HG02759 (cell line): ENCODE measurements around the gene GSTA2.
"Not testable (repeated sequence)": the region's sequence is repeated elsewhere in the genome, so short reads cannot be mapped to it uniquely, and the experiment has no call there.

Source experiments
- ATAC-seq: cut with Tn5 transposase; IDR thresholded peaks from one replicate; pipeline ENCODE4 v1.9.1; 2021; ENCODE audit warnings: mild to moderate bottlenecking, moderate library complexity; ENCODE audit not compliant: unreplicated experiment

Gene GSTA2

DNA sequence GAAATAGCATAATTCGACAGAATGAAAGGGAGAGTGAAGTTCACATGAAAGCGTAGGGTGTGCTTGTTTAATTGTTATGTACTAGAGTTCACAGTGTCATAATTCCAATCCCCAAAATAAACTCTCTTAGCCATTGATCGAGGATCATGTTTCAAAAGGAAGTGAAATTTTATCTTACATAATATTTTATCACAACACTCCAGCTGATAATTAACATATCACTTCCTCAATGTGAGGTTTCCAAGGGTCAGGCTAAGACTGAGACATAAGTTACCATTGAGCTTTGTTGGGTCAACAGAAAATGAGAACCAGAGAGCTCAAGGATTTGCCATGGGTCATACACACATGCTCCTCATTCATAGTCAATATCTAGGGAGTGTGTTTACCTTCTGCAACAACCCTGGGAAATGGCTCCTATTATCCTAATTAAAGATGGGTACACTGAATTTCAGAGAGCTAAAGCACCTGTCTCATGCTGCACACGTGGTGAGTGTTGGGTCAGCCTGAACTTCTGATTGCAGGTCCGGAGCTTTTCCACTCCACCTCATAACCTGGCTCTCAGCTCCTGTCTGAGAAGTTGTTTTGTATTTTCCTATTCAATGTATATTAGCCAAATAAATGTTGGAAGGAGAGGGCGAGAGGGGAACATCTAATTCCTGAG lies 3.0 kb downstream of the GSTA2 start:
- ATAC-seq = no peak

DNA sequence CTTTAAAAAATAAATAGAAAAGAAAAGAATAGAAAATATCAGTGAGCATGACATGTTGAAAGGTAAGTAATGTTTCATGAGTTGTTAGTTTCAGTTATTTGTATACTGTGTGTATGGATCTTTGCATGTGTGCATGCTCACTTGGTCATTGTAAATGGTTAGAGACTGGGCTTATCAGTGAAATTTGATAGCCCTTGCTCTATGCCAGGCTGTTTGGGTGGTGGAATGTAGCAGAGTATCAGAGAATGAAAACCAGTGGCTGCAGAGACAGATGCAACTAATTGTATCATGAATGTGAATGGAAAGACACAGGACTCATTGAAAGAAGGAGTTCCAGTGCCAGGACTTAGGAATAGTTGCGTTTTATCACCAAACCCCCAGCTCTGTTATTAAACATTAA lies 4.2 kb downstream of the GSTA2 start:
- ATAC-seq = no peak

DNA sequence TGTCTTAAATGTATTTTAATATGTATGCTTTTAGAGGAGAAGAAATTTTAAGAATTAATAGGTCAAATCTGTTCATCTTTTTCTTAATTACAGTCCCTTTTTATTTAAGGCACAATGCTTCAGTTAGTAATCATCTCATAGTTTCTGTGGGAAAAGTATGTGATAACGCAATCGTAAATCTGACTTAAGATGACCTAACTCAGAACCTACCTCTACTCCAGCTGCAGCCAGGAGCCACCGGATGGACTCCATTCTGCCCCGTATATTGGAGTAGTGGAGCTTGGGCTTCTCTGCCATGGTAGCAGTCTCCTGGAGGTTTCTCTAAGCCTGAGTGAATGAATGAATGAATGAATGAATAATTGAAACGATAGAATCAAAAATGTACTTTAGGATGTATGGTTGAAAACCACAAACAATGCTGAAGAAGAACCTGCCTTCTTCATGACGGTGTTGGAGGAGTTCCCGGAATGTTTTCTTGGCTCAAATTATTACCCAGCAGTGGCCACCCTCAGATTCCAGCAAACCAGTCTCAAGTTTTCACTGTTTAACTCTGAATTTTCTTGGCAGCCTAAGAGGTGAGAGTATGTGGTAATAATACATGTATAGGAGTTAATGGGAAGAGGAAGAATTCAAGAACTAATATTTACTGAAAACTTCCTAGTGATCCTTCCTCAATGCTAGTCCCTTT lies 5.5 kb downstream of the GSTA2 start:
- not testable (repeated sequence) for ATAC-seq

DNA sequence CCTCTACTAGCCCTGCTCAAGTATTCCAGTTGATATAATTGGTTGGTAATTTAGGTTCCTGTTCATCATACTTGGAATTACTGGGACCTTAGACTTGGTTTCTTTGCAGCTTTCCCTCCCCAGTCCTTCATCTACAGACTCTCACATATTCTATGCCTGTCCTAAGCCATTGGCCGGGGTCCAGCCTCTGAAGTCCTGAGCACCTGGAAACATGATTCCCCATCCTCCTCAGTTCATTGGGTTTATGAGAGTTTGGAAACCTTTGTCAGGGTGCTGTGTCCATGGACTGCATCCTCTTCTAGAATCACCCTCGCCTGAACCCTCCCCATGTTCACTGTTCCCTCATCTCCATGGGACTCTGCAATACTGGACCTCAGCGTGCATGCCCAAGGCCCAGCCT lies 8.8 kb downstream of the GSTA2 start:
- no peak for ATAC-seq

DNA sequence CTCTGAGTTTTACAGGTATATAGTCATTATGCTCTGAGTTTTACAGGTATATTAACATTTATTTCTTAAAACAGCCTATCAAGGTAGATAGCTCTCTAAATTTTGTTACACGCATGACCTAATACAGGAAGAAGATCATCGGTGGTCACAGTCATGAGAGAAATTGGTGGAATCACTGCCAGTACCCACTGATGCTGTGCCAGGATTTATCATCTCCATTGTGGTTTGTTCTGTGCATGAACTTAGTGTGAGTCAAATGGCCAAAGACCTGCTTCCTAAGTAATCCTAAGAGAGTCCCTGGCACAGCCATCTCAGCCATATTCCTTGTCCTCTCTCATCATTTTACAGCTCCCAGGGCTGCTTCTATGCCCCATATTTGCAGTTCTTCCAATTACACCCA lies 10.1 kb downstream of the GSTA2 start:
- not testable (repeated sequence) for ATAC-seq

DNA sequence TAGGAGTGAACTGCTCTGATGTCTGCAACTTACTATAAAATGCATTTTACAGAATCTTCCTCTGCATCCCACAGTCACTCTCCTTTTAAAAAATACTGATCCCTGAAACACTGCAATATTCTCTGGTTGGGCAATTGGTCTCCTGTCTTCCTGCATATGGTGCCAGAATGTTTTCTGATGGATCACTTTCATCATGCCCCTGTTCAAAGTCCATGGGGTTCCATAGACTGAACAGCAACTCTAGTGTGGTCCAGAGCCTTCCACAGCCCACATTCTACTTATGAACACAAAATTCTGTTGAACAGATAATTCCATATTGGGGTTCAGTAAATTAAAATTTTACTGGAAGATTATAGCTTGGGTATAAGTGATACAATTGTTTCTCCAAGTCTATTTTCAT lies 11.0 kb downstream of the GSTA2 start:
- ATAC-seq = no peak

DNA sequence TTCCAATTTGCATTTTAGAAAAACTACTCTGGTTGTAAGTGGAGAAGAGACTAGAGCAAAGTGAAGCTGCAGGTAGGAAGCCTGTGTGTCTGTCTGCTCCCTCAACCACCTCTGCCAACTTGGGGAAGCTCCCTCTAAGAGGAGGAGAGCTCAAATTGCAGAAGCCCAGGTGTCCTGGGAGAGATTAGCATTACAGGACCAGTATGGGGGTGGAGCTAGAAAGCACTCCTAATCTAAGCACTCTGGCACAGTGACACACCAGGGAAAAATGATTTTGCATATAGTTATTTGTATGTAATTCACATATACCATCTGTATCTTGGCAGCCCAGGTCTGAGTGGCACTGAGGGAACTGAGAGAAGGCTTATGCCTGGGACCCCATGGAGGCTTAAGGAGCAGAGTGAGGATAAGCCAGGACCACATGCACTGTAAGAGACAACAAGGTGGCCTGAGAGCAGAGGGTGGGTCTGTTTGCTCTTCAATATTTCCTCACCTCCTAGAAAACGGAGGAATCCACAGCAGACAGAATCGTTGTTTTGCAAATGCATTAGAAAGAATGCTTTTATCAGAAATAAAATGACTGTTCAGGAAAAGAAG lies 13.6 kb downstream of the GSTA2 start:
- ATAC-seq = no peak

DNA sequence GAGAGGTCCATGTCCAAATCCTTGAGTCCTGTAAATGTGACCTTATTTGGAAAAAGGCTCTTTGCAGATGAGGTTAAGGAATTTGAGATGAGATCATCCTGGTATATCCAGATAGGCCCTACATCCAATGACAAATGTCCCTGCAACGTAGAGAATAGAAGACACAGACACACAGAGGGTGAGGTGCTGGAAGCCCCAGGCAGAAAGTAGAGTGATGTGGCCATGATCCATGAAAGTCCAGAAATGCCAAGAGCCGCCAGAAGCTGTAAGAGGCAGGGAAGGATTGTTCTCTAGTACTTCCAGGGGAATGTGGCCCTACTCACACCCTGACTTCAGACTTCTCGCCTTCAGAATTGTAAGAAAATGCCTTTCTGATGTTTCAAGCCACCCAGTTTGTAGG lies 16.0 kb downstream of the GSTA2 start:
- not testable (repeated sequence) for ATAC-seq

DNA sequence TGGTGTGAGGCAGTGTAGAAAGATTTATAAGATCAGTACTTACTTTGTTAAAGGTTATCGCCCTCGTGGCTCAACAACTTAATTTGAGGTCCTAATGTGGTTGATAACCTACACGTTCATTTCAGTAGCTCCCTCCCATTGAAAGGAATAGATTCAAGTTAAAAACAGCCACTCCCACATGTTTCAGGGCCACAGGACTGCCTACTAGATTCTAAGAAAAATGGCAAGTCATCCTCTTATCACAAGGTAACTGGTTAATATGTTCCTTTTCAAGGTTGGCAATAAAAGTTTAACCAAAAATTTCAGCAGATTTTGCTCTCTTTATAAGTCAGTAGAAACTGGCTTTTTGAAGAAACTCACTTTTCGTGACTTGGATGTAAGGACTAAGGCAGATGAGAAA lies 17.1 kb downstream of the GSTA2 start:
- no peak for ATAC-seq

DNA sequence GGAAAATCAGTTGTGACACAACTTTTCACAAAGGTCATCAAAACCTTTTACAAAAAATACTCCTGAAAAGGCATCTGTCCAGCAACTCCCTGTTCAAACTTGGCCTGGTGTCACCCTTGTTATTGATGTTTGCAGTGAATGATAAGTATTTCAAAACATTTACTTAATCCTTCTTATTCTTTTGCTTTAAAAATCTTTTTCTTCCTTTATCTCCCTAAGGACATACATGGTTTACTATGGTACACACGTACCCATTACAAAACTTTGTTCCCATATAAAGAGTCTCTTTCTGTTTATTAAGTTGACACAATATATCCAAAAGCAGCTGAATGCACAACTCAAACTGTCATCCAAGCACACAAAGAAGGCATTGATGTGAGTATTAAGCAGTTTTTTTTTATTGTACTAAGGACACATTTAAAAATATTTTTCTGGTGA lies 17.5 kb downstream of the GSTA2 start:
- ATAC-seq = no peak

DNA sequence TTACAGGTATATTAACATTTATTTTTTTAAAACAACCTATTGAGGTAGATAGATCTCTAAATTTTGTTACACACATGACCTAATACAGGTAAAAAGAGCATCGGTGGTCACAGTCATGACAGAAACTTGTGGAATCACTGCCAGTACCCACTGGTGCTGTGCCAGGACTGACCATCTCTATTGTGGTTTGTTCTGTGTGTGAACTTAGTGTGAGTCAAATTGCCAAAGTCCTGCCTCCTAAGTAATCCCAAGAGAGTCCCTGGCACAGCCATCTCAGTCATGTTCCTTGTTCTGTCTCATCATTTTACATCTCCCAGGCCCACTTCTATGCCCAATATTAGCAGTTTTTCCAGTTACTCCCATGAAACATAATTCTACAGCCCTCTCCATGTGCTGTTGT lies 21.4 kb downstream of the GSTA2 start:
- no peak for ATAC-seq

DNA sequence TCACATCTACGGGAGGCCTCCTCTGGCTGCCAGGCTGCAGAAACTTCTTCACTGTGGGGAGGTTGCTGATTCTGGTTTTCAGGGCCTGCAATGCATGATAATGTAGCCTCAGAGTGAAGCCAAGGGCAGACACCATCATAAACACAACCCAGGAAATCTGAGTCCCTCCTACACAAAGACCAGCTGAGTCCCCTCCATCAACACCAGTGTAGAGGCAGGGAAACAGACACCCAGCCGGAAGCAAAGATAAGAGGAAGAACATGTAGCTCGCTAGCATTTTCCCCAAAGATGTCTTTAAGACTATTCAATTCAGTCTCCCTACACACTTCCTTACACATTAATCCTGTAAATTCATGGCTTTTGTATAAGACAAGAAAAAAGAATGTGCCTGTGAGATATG lies 23.6 kb downstream of the GSTA2 start:
- ATAC-seq = no peak

DNA sequence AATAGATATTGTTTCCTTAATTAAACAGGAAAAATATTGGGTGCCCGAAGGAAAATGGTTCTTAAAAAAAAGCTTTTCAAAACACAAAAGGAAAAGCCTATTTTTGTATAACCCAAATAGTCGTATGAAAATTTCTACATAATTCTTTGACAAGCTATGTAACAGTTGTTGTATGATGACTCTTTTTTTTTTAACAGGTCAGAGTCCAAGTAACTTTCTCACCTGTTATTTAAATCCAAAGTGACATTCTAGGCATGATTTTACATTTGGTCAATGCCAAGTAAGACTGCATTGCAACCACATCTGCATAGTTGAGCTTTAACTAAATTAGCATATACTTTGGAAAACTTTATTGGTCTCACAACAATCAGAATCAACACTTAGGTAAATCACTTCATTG lies 24.1 kb downstream of the GSTA2 start:
- ATAC-seq = no peak

DNA sequence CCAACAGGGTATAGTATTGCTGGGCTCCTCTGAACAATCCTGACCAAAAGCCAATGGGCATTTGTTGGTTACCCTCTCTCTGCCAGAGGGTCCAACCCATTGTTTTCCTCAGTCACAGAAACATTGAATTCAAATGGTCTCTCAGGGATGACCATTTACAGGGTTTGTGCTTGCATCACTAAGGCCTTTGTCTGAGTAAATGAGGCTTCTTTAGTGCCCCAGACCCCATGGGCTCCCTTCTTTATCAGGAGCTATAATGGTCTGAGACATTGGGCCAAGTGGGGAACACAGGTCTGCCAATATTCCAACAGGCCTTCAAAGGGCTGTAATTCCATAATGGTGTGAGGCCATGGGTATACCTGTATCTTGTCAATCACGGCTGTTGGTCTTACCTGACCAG lies 27.1 kb downstream of the GSTA2 start:
- ATAC-seq = no peak

DNA sequence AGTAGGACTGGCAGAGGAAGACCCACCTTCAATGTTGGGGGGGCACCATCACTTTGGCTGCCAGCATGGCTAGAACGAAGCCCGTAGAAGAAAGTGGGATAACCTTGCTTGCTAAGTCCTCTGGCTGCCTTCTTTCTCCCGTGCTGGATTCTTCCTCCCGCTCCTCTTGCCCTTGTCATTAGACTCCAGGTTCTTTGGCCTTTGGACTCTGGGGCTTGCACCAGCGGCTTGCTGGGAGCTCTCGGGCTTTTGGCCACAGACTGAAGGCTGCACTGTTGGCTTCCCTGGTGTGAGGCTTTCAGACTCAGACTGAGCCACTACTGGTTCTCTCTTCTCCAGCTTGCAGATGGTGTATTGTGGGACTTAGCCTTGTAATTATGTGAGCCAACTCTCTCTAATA lies 28.2 kb downstream of the GSTA2 start:
- ATAC-seq = no peak

DNA sequence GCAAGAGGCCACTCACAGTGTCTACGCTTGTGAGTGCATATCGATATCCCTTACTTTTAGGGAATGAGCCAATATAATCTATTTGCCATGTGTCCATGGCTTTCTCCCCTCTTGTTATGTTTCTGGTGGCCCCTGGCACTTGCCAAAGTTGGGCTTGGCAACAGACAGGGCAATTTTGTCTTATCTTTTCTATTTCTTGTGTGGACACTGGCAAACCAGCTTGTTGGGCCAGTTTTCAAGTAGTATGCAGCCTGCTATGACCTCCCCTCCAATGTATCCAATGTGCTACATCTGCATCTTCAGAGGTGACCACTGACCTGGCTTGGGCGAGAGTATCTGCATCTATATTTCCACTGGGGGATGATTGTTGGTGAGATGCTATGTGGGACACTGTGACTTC lies 29.2 kb downstream of the GSTA2 start:
- no peak for ATAC-seq

DNA sequence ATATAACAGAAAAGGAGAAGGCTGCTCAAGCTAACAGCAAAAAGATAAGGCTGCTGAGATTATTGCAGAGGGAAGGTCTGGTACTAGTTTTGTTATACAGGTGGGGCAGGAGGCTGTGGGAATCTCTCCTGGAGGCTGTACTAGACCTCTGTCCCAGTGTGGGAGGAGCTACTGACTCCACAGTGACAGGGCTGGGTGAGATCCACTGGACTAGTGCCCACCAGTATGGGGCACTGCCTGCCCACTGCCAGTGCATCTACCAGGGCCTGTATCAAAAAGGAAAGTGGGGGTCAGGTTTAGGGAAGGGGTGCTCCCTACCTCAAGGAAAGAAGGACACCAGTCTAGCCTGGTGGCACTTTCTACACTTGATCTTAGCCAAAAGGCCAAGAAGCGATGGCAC lies 30.1 kb downstream of the GSTA2 start:
- ATAC-seq = no peak

DNA sequence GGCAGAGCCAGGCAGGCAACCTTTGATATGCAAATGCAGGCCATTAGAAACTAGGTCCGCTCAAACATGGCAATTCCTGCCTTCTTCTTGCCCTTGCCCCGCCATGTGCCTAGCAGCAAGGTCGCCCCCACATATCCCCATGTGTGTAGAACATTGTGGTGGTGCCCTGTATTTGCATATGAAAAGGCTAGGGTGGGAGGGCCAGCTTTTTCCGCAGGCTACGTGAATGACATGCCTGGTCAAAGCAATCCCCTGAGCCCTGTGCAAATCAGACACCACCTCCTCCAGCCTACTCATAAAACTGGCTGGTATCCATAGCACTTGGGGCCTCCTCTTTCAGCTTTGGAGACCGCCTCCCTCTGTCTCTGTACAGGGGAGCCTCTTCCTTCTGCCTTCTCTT lies 31.6 kb downstream of the GSTA2 start:
- ATAC-seq = no peak

DNA sequence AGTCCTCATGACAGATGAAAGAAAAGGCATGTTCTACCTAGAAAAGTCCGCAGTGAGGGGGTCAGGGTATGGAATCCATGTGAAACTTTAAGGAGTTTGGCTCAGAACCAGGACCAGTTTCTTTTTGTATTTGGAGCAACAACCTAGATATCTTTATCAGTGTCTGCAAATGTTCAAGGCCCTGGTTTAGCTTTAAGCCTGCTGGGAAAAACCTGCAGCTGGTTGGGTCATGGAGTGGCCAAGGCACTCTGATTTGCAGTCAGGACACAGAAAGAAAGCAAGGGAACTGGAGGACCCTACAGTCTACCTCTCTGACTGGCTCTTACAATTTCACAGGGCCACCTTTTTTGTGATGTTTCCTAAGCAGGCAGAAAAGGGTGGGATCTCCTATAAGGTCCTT lies 33.7 kb downstream of the GSTA2 start:
- ATAC-seq = no peak

DNA sequence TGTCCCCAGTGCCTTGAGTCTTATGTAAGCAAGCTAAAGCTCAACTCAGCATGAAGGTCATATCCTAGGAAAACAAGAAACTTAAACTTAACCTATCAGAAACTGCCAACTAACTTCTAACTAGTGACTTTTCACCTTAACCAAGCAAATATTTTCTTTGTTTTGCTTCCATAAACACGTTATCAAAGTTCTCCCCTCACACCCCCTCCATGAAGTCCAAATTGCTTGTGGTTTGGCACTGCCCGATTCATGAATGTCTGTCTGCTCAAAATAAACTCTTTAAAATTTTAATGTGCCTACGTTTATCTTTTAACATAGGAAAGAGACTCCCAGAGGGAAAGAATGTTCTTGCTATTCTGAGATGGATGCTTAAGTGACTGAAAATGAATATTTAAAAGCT lies 34.9 kb downstream of the GSTA2 start:
- ATAC-seq = no peak

DNA sequence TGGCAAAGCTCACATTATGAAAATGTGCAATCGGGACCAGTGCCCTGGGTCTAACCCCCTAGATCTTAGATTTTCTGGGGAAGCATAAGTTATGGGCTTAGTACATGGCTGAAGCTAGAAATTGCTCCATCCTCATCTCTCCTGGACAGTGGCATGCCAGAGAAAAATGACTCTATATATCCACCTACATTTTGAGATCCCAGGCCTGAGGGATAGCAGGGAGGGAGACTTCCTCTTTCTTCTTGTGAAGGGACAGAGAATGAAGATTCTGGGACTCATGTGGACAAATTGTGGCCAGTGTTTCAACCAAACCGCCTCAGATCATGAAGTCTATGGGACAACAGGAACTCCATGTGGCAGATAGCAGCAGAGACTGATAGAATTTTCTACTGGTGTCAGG lies 35.4 kb downstream of the GSTA2 start:
- ATAC-seq = no peak

DNA sequence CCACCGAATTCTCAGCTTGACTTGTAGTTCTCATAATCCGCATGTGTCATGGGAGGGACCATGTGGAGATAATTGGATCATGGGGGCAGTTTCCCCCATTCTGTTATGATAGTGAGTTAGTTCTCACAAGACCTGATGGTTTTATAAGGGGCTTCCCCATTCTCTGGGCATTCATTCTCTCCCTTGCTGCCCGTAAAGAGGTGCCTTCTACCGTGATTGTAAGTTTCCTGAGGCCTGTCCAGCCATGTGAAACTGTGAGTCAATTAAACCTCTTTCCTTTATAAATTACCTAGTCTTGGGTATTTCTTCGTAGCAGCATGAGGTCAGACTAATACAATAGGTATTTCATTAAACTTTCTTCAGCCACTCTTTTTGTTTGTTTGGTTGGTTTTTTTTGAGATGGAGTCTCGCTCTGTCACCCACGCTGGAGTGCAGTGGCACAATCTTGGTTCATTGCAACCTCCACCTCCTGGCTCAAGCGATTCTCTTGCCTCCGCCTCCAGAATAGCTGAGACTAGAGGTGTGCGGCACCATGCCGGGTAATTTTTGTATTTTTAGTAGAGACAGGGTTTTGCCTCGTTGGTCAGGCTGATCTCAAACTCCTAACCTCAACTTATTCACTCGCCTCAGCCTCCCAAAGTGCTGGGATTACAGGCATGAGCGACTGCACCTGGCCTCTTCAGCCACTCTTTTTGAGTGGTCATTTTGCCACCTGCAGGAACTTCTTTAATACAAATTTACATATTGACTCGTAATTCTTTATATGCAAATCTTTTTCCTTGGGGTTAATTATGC lies 36.3 kb downstream of the GSTA2 start:
- ATAC-seq = no peak
